HCT116 (cell line): Measurements from ENCODE around the gene SLCO1A2. TPM values are rescaled to one million over a fixed set of nuclear protein-coding genes. Genes with fewer than 3 reads are reported as not detected.

Experiments used
- ATAC-seq: fragments of 200-7000 bp; cut with Tn5 transposase; 2 replicates; pipeline ENCODE4 v1.9.1; 2020; ENCODE audit warnings: mild to moderate bottlenecking, moderate library complexity
- BruUV-seq: library from RNA; stranded (reverse); fragments of 400-500 nt; replicated peaks from 2 replicates; lab custom pipeline; 2021; lab: Mats Ljungman, UMichigan
- CTCF ChIA-PET: fragments of 300-600 bp; sonication (Branson Sonifier 250); formaldehyde crosslinking; loops from one replicate; lab custom pipeline; 2021; ENCODE audit warnings: antibody characterized with exemption; lab: Charles Lee
- POLR2A ChIA-PET: fragments of 300-600, 350-600 bp; sonication (Branson Sonifier 250); formaldehyde crosslinking; loops from one replicate; lab custom pipeline; 2021; ENCODE audit warnings: antibody characterized with exemption; lab: Charles Lee
- RAD21 ChIA-PET, 2 experiments: fragments of 300-600 bp; sonication (Branson Sonifier 250); formaldehyde crosslinking; loops; one replicate each; lab custom pipeline; 2023; ENCODE audit warnings: low total read pairs in 2 of 2; ENCODE audit not compliant: uncharacterized antibody in 2 of 2, unreplicated experiment in 2 of 2, low non-redundant PET in 1 of 2; lab: Charles Lee
- DNase-seq: peaks from one replicate; pipeline ENCODE4 v3.0.0-alpha.2; 2010; ENCODE audit warnings: low read depth, low spot score
- H2AFZ ChIP-seq: fragments of 200-600 bp; shearing (Covaris generic), sonication (generic); 2 replicates; pipeline ENCODE4 v1.6.1; 2017; ENCODE audit warnings: low read depth, mixed run types, mixed read lengths, antibody characterized with exemption, low read length; ENCODE audit not compliant: poor library complexity, severe bottlenecking
- H3K27ac ChIP-seq: 2 replicates; pipeline ENCODE4 v1.5.1; 2012; ENCODE audit warnings: low read depth, low read length
- H3K27me3 ChIP-seq: fragments of 200-600 bp; sonication (generic); 2 replicates; pipeline ENCODE4 v1.6.1; 2016; ENCODE audit warnings: mixed run types, low read length, mixed read lengths; ENCODE audit not compliant: insufficient read depth
- H3K36me3 ChIP-seq, 2 experiments: fragments of 200-500 bp in 1 of 2; fragments of 200-600 bp in 1 of 2; sonication (Bioruptor generic) in 1 of 2; sonication (generic) in 1 of 2; 2 replicates each; pipeline versions ENCODE4 v1.5.1 to v1.6.1; 2014 to 2016; ENCODE audit warnings: low read length in 2 of 2, inconsistent platforms in 1 of 2, mixed read lengths in 1 of 2, mixed run types in 1 of 2; ENCODE audit not compliant: insufficient read depth in 2 of 2, control insufficient read depth in 1 of 2
- H3K4me1 ChIP-seq, 2 experiments: fragments of 200-600 bp in 1 of 2; sonication (generic) in 1 of 2; 2 replicates each; pipeline versions ENCODE4 v1.5.1 to v1.6.1; 2012 to 2017; ENCODE audit warnings: low read length in 2 of 2, inconsistent platforms in 1 of 2, mild to moderate bottlenecking in 1 of 2, mixed read lengths in 1 of 2, mixed run types in 1 of 2, moderate library complexity in 1 of 2; ENCODE audit not compliant: insufficient read depth in 2 of 2, control insufficient read depth in 1 of 2
- H3K4me2 ChIP-seq: fragments of 200-600 bp; sonication (generic); 2 replicates; pipeline ENCODE4 v1.6.1; 2017; ENCODE audit warnings: mixed run types, low read length, mixed read lengths
- H3K4me3 ChIP-seq, 2 experiments: fragments of 200-600 bp in 1 of 2; sonication (generic) in 1 of 2; replicated peaks in 1 of 2; 2 replicates each; pipeline ENCODE4 v1.5.1; 2011 to 2016; ENCODE audit warnings: low read length in 2 of 2, control low read depth in 1 of 2, low read depth in 1 of 2, mild to moderate bottlenecking in 1 of 2, mixed read lengths in 1 of 2, mixed run types in 1 of 2
- H3K79me2 ChIP-seq: fragments of 200-600 bp; sonication (generic); 2 replicates; pipeline ENCODE4 v1.6.1; 2017; ENCODE audit warnings: mild to moderate bottlenecking, mixed run types, low read length, moderate library complexity, mixed read lengths; ENCODE audit not compliant: insufficient read depth
- H3K9ac ChIP-seq: fragments of 200-600 bp; sonication (generic); 2 replicates; pipeline ENCODE4 v1.6.1; 2016; ENCODE audit warnings: low read length, mixed read lengths
- H3K9me2 ChIP-seq: fragments of 200-600 bp; sonication (generic), shearing (Covaris generic); 2 replicates; pipeline ENCODE4 v1.6.1; 2017; ENCODE audit warnings: mixed run types, mild to moderate bottlenecking, moderate library complexity; ENCODE audit not compliant: insufficient read depth
- H3K9me3 ChIP-seq, 2 experiments: fragments of 200-500 bp in 1 of 2; fragments of 200-600 bp in 1 of 2; sonication (Bioruptor generic) in 1 of 2; sonication (generic) in 1 of 2; 2 replicates each; pipeline ENCODE4 v1.6.1; 2014 to 2017; ENCODE audit warnings: low read length in 2 of 2, mixed read lengths in 2 of 2, inconsistent platforms in 1 of 2, low read depth in 1 of 2, mild to moderate bottlenecking in 1 of 2, mixed run types in 1 of 2, moderate library complexity in 1 of 2; ENCODE audit not compliant: control insufficient read depth in 1 of 2, insufficient read depth in 1 of 2
- H4K20me1 ChIP-seq: fragments of 200-600 bp; sonication (generic), shearing (Covaris generic); 2 replicates; pipeline ENCODE4 v1.6.1; 2017; ENCODE audit warnings: mixed run types, mild to moderate bottlenecking, moderate library complexity; ENCODE audit not compliant: insufficient read depth
- CBX3 ChIP-seq: IDR thresholded peaks from 2 replicates; pipeline ENCODE4 v1.6.1; 2012; ENCODE audit warnings: low read depth
- CEBPB ChIP-seq: IDR thresholded peaks from 2 replicates; pipeline ENCODE4 v1.6.1; 2012; ENCODE audit warnings: low read depth
- EGR1 ChIP-seq: IDR thresholded peaks from 2 replicates; pipeline ENCODE4 v1.6.1; 2012; ENCODE audit warnings: low read depth
- ELF1 ChIP-seq: IDR thresholded peaks from 2 replicates; pipeline ENCODE4 v1.6.1; 2012; ENCODE audit warnings: low read depth, borderline replicate concordance
- EZH2 ChIP-seq: fragments of 200-600 bp; sonication (generic); IDR thresholded peaks from 2 replicates; pipeline ENCODE4 v1.6.1; 2017; ENCODE audit warnings: antibody characterized with exemption, mixed run types
- FOSL1 ChIP-seq: IDR thresholded peaks from 2 replicates; pipeline ENCODE4 v1.6.1; 2012; ENCODE audit warnings: low read depth
- JUND ChIP-seq: IDR thresholded peaks from 2 replicates; pipeline ENCODE4 v1.6.1; 2012
- MAX ChIP-seq: IDR thresholded peaks from 2 replicates; pipeline ENCODE4 v1.6.1; 2012
- POLR2AphosphoS5 ChIP-seq: IDR thresholded peaks from 2 replicates; pipeline ENCODE4 v1.6.1; 2011; ENCODE audit warnings: mild to moderate bottlenecking, low read depth, low read length, moderate library complexity
- RAD21 ChIP-seq: IDR thresholded peaks from 2 replicates; pipeline ENCODE4 v1.6.1; 2012; ENCODE audit warnings: low read depth, mild to moderate bottlenecking
- intact Hi-C: fragments of 100-400 bp; cut with micrococcal nuclease; formaldehyde crosslinking; loops from 2 replicates; pipeline ENCODE4 v1.10.0; 2022
- total RNA-seq: library from RNA; stranded (reverse); gene quantifications from one replicate; pipeline ENCODE4 v1.2.1, GENCODE V29; 2021; ENCODE audit not compliant: unreplicated experiment
- TF ChIP-seq, protein P1 (sequence below), 3 experiments: fragments of 200-600 bp in 1 of 3; sonication (generic) in 1 of 3; IDR thresholded peaks in 2 of 3; conservative IDR thresholded peaks in 1 of 3; 2 replicates each; pipeline ENCODE4 v1.5.1; 2012 to 2017; ENCODE audit warnings: low read depth in 2 of 3, low read length in 2 of 3, antibody characterized with exemption in 1 of 3, borderline replicate concordance in 1 of 3, control low read depth in 1 of 3, mild to moderate bottlenecking in 1 of 3, mixed read lengths in 1 of 3, mixed run types in 1 of 3, moderate library complexity in 1 of 3; ENCODE audit not compliant: insufficient read depth in 1 of 3

Gene SLCO1A2
- total RNA-seq, 1 experiment from 2014 or later, result 0.49 TPM

GRCh38 chr12:21339921-21340320 is 5.2 kb upstream of the SLCO1A2 start (continued):
- TF ChIP-seq, protein P1, sequence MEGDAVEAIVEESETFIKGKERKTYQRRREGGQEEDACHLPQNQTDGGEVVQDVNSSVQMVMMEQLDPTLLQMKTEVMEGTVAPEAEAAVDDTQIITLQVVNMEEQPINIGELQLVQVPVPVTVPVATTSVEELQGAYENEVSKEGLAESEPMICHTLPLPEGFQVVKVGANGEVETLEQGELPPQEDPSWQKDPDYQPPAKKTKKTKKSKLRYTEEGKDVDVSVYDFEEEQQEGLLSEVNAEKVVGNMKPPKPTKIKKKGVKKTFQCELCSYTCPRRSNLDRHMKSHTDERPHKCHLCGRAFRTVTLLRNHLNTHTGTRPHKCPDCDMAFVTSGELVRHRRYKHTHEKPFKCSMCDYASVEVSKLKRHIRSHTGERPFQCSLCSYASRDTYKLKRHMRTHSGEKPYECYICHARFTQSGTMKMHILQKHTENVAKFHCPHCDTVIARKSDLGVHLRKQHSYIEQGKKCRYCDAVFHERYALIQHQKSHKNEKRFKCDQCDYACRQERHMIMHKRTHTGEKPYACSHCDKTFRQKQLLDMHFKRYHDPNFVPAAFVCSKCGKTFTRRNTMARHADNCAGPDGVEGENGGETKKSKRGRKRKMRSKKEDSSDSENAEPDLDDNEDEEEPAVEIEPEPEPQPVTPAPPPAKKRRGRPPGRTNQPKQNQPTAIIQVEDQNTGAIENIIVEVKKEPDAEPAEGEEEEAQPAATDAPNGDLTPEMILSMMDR (IDR thresholded peaks at IDR 0.05 in 2 of 3, conservative IDR thresholded peaks at IDR 0.05 in 1 of 3; ENCODE audit: borderline replicate concordance in 1 of 3, insufficient read depth in 1 of 3, low read depth in 2 of 3, low read length in 2 of 3), result no peak
- TF ChIP-seq CBX3 (no peak), JUND (no peak), EGR1 (no peak), MAX (no peak)
- TF ChIP-seq, all 23 proteins: peak for 0

DNA sequence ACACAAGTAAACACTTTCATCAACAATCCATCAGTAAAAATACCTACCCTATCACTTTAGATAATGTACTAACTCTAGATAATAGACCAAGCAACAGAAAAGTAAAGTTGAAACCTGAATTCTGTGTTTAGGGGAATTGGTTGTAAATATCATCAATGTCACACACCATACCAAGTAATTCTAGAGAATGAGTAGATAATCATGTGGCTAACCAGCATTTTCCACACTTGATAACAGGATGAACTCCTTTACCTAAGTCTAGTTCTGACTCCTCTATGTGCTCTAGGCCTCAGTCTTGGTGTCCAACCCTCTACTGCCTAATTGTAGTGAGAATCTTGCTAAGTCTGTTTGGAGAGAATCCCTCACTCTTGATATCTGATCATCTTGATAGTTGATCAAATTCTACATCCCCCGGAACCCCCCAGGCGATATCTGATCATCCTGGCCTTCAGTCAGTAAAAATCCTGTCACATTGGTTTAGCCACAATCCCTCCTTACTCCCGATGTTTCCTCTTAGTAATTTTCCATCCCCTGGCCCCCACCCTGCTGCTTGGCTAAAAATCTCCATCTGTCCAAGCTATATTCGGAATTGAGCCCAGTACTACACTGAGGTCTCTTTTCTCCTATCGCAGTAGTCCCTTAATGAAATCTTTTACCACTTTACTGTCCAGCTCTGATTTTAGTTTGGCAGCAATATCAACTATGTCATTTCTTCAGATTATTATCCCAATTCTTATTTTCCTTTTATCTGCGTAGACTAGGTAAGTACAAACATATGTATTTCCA is 3.4 kb upstream of the SLCO1A2 start:
- Histone ChIP-seq H3K4me2 (no peak overlapping the region), H3K27ac (no peak overlapping the region), H3K9me2 (no peaks in the 10 kb centered on the region), H3K4me1 (no peaks in the 10 kb centered on the region), H4K20me1 (no peaks in the 10 kb centered on the region), H3K36me3 (no peaks in the 10 kb centered on the region), H3K27me3 (no peaks in the 10 kb centered on the region), H3K9ac (no peak overlapping the region), H3K4me3 (no peak overlapping the region), H3K9me3 (no peaks in the 10 kb centered on the region), H2AFZ (no peak overlapping the region), H3K79me2 (no peaks in the 10 kb centered on the region)
- POLR2A ChIA-PET, result no interaction called here
- RAD21 ChIA-PET, result no interaction called here
- no peak for TF ChIP-seq EZH2
- no peak for TF ChIP-seq JUND
- TF ChIP-seq CEBPB, result no peak
- TF ChIP-seq ELF1, result no peak
- no peak for TF ChIP-seq FOSL1
- TF ChIP-seq RAD21, result no peak
- no peak for TF ChIP-seq POLR2AphosphoS5
- ATAC-seq (no peak), DNase-seq (no peak)
- intact Hi-C loops, result no loop called here
- BruUV-seq, result no TSS peak
- CTCF ChIA-PET, result no interaction called here
